AG04449 (cell line): Measurements from ENCODE around the gene DTNBP1.

Source experiments
- CTCF ChIA-PET: fragments of 350-600 bp; formaldehyde crosslinking; extraction: SDS; loops from one replicate; lab custom pipeline; 2021; ENCODE audit warnings: antibody characterized with exemption; lab: Yijun Ruan, JAX
- POLR2A ChIA-PET: fragments of 400-600, 350-600 bp; formaldehyde crosslinking; extraction: SDS; loops from one replicate; lab custom pipeline; 2020; ENCODE audit warnings: antibody characterized with exemption, inconsistent platforms; lab: Yijun Ruan, JAX
- DNase-seq: peaks from one replicate; pipeline ENCODE4 v3.0.0-alpha.2; 2010; ENCODE audit warnings: low read depth, low spot score
- H3K4me3 ChIP-seq: 2 replicates; pipeline ENCODE4 v1.5.1; 2011; ENCODE audit warnings: low read depth, mild to moderate bottlenecking, control low read depth, low read length
- CTCF ChIP-seq: IDR thresholded peaks from one replicate; pipeline ENCODE4 v1.5.1; 2011; ENCODE audit warnings: mild to moderate bottlenecking, moderate library complexity, low read length, control low read depth, inconsistent platforms; ENCODE audit not compliant: insufficient read depth; ENCODE audit errors: missing control alignments

The DTNBP1 gene

GRCh38 chr6:15594512-15595259, 68.1 kb downstream of the DTNBP1 start:
- POLR2A ChIA-PET: no interaction called here
- no peak overlapping the region for H3K4me3 ChIP-seq
- no peak for DNase-seq
- CTCF ChIA-PET: no interaction called here
- no peak for TF ChIP-seq CTCF

- ChIA-PET POLR2A (no interaction called here), CTCF (no interaction called here)
- DNase-seq: no peak
- TF ChIP-seq CTCF: no peak
- H3K4me3 ChIP-seq: no peak overlapping the region
Measured at GRCh38 chr6:15593798-15594197, 69.0 kb downstream of the DTNBP1 start.

GRCh38 chr6:15592610-15593009, 70.2 kb downstream of the DTNBP1 start:
- POLR2A ChIA-PET: no interaction called here
- CTCF ChIA-PET: no interaction called here
- no peak for DNase-seq
- TF ChIP-seq CTCF: no peak
- no peak overlapping the region for H3K4me3 ChIP-seq

- peak; percentile 55 for DNase-seq
- ChIA-PET POLR2A (no interaction called here), CTCF (no interaction called here)
- TF ChIP-seq CTCF: no peak
- H3K4me3 ChIP-seq: no peak overlapping the region
Measured at GRCh38 chr6:15588971-15589634, 73.7 kb downstream of the DTNBP1 start.

- CTCF ChIA-PET: interaction anchor here (0.8 to 1.2 kb wide), 2 partner anchors 19 to 22 kb away, joined by 3 read pairs; no protein-coding TSS in a partner anchor
- H3K4me3 ChIP-seq: no peak overlapping the region
- POLR2A ChIA-PET: no interaction called here
- DNase-seq: no peak
- no peak for TF ChIP-seq CTCF
Measured at GRCh38 chr6:15586503-15586902, 76.3 kb downstream of the DTNBP1 start.

- no peak for TF ChIP-seq CTCF
- ChIA-PET POLR2A (no interaction called here), CTCF (interaction anchor here (0.8 to 1.2 kb wide), 2 partner anchors 20 to 22 kb away, joined by 3 read pairs; no protein-coding TSS in a partner anchor)
- no peak overlapping the region for H3K4me3 ChIP-seq
- DNase-seq: no peak
Measured at GRCh38 chr6:15585760-15586214, 77.0 kb downstream of the DTNBP1 start.
